Measurements from ENCODE around the gene RCOR1.
"Not testable (repeated sequence)": the region's sequence is repeated elsewhere in the genome, so short reads cannot be mapped to it uniquely, and the experiment has no call there.

The RCOR1 gene

DNA sequence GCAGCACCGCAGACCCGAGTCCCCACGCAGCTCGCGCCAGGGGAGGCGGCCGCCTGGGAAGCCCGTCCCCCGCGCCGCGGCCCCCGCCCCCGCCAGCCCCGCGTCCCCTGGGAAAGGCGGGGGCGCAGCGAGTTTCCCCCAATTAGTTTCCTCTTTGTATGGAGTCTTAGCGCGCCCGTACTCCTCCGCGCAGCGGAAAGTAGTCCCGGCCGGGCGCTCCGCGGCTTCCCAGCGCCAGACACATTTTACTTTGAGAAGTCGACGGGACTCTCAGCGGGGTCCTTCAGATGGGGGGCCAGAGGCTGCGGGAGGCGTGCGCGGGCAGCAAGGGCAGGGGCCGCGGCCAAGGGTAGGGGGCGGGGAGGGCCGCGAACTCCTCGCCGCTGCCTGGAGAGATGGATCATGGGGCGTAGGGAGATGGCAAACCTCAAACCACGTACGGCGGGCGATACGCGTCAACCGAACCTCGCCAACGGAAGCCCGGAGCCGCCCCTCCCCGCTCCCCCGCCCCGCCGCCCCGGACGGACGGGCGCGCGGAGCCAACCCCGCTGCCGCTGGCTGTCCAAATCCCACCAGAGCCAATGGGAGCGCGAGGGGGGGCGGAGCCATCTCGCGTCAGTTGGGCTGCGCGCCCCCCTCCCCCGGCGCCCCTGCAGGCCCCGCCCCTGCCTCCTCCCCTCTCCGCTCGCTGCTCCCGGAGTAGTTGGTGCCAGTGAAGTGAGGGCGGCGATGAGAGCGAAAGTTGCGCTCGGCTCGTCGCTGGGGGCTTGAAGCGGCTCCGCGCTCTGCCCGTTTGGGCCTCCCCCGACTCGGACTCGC, at the start of gene RCOR1:
TSS of gene RCOR1 (plus strand) at position 706 of the 819 bp plus-strand sequence. CDS start 238 bp downstream, outside the sequence.
- DNase-seq: peak; percentile 84

DNA sequence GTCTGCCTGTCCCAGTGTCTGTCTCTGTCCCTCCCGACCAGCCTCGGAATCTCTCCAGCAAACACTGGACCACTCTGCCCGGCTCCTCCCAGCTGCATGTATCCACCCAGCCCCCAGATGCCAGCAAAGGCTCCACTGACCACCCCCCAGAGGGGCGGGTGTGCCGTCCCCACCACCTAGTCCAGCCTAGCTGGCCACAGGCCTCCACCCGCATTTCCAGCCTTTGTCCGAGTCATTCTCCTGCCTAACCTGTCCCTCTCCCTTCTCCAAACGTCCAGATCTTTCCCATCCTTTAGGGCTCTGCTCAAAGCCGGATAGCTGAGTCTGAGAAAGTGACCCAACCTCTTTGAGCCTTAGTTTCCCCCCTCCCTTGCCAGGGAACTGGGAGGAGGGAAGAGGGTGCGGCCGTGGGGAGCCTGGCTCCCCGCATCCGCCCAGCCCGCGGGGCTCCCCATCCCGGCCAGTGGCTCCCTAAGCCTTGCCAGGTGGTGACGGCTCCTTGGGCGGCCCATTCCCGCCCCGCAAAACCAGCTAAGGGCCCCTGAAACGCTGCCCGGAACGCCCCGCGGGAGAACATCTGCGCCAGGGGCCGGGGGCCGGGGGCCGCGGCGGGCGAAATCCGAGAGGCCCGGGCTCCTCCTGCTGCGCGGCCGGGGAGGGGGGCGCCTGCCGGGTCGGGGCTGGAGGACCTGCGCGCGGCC, 48.3 kb upstream of the RCOR1 start:
- no peak for DNase-seq

DNA sequence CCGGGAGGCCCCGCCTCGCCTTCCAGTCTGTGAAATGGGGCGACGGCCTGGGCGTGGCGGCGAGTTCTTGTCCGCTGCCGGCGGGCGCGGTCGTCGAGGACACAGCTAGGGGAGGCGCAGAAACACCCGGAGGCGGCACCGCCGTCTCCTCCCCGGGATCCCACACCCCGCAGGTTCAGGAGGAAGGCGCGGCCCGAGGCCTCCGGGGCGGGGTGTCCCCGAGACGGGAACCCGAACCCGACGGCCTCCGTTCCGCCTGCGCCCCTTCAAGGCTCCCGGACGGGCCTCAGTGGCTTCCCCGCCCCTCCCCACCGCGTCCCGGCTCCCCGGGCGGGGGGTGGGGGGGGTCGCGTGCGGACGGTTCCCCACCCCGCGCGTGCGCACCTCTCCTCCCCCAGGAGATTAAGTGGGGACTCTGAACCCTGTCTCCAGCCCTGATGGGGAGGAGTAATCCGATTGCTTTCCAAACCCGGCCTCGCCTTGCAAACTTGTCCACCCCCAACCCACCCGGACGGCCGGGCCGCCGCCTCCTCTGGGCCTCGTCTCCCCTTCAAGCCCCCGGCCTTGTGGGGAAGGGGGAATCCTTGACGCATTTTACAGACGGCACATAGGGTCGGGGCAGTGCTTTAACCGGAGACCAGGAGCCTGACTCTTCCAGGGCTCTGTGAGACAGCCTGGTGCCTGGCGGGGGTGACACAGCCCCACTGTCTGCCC, 47.5 kb upstream of the RCOR1 start:
- no peak for DNase-seq

DNA sequence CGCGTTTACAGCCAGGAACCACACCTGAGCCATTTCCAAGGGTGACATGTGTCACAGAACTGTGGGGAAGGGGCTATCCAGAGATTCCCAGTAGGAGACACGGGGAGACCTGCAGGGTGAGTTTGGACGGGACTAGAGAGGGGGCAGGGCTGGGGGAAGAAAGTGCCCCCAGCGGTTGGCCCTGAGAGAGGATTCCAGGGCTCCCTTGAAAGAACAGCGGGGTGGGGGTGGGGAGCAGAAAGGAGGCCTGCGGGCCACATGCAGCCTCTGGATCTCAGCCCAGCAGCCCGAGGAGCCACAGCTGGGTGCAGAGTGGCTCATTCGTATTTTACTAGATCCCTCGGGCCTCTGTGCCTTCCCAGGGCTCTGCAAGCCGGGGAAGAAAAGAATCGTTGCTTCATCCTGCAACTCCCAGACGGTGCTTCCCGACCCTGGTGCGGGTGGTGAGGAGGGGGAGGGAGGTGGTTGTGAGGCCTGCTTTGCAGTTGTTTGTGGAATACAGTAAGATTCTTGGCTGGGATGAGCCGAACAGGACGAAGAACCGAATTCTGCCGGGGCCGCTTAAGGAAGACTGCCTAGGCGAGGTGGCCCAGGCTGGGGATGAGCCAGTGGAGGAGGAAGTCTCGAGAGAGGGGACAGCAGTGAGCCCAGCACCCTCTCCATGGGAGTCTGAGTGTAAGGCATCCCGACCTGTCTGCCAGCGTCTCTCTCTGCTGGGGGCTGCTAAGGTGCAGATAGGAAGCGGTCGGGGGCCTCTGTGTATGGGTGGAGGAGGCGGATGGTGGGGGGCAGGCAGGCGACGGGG, 46.8 kb upstream of the RCOR1 start:
- no peak for DNase-seq

DNA sequence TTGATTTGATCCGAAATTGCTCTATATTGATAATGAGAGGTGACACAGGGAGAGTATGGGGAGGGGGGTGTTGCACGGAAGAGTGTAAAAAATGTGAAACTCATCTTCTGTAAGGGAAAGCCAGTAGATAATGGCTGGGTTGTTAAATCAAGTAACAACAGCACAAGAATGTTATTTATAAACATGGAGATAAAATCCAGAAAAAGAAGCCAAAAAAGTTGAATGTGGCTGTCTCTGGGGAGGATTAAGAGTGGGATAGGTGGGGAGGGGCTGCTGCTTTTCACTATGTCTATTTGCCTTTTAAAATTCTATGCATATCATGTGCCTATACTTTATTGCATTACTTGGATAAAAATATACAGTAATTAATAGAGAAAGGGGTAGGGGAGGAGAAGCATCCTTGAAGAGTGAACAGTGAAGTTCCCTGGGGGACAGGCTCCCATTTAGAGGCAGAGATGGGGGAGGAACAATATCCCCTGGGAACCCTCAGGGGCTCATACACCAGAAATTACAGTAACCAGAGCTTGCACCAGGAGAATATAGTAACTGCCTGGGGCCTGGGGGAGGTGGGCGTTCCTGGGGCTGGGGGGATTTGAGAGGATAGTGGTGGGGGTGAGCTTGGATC, 43.7 kb upstream of the RCOR1 start:
- DNase-seq: no peak

DNA sequence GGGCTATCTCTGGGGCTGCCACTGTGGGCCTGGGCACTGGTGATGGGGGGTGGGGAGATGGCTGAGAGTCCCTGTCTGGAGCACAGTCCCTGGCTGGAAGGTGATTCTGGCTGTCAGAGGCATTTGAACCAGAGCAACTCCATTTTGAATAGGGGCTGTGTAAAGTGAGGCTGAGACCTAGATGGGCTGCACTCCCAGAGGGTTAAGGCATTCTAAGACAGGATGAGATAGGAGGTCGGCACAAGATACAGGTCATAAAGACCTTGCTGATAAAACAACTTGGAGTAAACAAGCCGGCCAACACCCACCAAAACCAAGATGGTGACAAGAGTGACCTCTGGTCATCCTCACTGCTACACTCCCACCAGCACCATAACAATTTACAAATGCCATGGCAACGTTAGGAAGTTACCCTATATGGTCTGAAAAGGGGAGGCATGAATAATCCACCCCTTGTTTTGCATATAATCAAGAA, 41.5 kb upstream of the RCOR1 start:
- DNase-seq: not testable (repeated sequence)

DNA sequence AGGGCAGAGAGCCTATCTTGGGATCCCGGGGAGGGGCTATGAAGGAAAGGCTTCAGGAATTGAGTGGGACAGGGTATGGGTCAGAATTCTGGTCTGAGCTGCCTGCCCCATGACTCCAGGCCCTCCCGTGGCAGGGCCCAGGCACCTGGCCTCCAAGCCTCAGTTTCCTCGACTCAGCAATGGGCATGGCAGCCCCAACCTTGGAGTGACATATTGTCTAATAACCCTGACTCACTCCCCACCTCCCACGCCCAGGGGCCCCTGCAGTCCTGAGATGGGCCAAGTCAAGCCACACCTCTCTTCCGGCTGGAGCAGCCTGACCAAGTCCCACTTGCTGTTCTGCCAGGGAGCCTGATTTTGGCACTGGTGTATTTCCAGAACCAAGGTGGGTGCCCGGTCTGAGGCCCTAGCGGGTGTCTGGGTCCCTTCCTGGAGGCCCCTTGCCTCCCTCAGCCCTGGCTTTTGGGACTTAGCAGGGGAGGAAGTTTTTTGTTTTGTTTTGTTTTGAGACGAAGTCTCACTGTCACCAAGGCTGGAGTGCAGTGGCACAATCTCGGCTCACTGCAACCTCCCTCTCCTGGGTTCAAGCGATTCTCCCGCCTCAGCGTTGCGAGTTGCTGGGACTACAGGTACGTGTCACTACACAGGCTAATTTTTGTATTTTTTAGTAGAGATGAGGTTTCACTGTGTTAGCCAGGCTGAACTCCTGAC, 40.3 kb upstream of the RCOR1 start:
- DNase-seq: no peak

DNA sequence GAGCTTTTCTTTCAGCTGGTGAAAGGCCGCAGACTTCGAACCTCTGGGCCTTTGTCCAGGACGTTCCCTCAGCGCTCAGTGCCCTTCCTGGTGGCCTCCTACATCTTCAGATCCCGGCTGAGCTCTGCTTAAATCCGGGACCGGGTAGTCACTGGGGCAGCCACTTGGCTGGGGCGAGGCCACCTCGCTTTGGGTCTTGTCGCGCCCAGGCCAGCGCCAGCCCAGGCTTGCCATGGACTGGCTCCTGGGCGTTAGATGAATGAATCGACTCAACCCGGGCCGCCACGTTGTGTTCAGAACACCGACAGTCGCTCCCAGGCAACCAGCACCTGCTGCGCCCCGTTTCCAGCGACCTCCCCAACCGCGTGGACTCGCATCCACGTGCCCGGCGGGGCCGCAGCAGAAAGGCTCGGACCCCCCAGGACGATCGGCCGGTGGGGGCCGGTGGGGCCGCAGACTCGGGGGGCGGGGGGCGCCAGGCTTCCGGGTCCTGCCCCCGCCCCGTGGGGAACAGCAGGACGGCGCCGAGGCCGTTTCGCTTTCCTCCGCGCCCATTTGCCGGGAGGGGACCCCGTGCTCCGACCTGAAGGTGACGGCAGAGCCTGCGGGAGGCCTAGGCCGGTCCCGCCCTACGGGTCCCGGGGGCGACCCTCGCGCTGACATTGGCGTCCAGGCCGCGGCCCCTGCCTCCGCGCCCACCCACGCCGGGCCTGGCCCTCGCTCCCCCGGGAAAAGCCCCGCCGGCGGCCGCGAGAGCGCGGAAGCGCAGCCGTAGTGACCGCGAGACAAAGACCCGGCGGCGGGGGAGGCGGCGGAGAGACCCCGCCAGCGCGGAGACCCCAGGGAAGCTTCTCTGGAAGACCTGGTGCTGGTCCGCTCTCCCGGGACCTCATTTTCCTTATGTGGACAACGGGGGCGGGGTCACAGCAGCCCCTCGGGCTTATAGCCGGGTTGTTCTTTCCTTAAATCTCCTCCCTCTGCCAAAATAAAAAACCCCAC, 37.3 kb upstream of the RCOR1 start:
- DNase-seq: no peak

DNA sequence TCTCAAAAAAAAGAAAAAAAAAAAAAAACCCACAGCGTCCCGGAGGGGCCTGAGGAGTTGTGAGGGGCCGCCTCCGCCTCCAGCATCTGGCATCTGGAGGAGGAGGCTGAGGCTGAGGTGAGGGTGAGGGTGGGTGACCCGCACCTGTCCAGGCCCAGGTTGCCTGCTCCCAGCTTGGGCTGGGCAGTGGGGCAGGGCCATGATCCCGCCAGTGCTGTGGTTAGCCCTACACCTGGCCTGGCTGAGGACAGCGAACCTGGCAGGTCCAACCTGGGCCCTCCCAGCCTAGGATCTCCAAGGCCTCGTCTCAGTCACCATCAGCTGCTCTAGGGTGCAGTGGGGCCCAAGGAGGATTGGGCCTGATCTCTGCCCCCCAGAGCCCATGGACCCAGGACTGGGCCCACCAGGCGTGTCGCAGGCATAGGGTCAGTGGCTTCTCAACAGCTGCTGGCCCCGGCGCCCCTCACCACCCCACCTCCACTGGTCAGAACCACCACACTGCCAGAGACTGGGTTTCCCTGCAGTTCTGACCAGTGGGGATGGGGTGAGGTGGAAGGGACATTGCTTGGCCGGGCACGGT, 36.3 kb upstream of the RCOR1 start:
- no peak for DNase-seq

DNA sequence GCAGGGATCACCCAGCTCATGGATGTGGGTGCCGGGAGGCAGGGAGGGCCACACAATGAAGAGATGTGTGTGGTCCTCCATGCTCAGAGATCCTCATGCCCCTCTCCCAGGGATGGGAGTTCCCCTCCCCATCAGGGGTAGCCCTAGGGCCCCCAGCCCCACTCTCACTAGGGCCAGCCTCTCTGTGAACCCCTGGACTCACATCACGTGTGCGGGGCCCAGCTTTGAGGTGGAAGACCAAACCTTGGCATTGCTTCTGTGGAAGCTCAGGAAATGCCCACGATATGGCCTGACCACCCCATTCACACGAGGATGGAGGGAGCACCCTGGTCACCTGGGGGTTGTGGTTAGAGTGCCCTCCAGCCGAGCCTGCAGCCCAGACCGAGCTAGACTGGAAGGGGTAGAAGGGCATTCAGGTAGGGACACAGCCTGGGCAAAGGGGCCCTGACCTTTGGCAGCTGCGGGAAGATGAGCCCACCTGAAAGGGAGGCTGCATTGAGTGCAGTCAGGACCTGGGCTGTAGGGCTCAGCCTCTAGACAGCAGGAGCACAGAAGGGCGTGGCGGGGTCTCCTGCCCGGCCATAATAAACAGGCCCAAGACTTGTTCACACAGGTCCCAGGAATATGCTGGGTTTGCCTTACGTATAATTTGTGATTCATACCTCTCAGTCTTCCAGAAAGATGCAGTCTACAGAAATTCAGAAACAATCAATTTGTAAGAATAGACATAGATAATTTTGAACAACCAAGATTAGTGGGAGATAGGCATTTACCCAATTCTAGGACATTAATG, 34.8 kb upstream of the RCOR1 start:
- DNase-seq: no peak

DNA sequence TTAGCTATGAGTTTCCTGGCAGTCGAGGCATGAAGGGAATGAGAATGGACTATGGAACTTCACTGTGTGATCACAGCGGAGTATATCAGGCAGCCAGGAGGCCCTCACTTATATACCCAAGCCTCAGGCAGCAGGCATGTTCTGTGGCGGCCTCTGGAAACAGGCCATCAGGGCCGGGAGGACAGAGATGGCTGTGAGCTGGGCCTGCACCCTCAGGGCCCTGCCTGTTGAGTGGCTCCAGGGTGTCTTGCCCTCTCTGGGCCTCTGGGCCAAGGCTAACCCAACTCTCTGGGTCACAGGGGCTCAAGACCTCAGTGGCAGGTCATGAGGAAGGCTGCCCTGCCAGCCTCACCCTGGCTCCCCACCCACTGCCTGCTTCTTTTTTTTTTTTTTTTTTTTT, 33.9 kb upstream of the RCOR1 start:
- no peak for DNase-seq

DNA sequence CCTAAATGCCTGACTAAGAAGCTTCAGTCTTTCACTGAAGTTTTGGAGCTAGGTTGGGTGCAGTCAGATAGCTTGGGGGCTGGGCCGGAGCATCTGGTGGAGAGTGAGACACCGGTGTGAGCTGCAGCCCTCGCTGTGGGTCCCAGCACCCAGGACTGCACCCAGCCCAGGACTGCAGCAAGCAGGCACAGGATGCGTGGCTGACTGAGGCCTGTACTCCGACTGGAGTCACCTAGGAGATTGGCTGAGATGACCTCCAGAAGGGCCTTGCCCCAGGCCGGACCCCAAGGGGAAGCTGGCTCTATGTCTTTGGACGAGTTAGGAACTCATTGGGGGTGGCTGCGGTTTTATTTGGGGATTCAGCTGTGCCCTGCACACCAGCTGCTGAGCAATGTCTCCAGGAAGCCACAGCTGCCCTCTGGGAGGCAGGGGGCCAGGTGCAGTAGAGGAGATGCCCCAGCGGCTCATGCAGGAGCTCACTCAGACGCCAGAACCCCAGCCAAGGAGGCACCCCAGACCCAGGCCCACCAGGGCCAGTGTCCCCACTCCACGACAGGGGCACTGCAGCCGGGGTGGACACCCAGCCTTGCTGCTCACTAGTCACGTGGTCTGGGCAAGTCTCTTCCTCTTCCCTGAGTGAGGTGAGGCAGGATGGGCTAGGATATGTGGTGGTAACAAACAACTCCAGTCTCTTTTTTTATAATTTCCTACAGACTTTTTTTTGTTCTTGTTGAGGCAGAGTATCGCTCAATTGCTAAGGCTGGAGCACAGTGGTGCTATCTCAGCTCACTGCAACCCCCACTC, 31.8 kb upstream of the RCOR1 start:
- DNase-seq: no peak

DNA sequence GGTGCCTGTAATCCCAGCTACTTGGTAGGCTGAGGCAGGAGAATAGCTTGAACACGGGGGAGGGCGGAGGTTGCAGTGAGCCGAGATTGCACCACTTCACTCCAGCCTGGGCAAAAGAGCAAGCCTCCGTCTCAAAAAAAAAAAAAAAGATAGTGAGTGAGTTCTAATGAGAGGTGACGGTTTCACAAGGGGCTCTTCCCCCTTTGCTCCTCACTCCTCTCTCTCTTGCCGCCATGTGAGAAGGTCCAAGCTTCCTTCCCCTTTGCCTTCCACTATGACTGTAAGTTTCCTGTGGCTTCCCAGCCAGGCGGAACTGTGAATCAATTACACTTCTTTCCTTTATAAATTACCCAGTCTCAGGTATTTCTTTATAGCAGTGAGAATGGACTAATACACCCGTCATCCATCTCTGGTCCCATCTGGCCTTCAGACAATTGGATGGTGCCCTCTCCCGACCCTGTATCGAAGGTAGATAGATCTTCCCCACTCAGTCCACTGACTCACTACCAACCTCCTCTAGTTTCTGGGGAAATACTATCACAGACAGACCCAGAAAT, 27.0 kb upstream of the RCOR1 start:
- no peak for DNase-seq

DNA sequence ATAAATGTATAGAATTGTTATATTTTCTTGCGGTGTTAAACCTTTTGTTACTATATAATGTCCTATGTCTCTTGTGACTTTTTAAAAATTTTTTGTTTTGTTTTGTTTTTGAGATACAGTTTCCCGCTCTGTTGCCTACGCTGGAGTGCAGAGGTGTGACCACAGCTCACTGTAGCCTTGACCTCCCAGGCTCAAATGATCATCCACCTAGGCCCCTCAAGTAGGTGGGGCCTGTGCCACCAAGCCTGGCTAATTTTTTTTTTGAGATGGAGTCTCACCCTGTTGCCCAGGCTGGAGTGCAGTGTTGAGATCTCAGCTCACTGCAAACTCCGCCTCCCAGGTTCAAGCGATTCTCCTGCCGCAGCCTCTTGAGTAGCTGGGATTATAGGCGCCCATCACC, 26.5 kb upstream of the RCOR1 start:
- DNase-seq: no peak

DNA sequence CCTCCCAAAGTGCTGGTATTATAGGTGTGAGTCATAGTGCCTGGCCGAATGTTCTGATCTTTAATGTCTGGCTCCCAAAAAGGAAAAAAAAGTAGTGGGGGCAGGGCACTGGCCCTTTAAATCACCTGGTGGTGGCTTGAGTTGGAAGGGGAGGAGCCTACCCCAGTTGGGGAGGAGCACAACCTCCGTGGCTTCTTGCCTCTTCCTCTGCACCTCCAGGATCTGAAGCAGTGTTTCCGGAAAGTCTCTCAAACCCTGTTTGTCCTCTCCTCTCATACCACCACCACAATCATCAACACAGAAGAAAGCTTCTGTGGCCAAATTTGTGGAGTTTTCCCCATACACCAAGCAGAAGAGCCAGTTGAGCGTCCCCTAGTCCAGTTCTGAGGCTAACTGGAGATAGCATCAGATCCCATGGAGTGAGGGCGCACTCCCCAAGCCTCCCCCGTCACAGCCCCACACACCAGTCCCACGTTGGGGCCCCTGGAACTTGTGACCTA, 24.3 kb upstream of the RCOR1 start:
- no peak for DNase-seq

DNA sequence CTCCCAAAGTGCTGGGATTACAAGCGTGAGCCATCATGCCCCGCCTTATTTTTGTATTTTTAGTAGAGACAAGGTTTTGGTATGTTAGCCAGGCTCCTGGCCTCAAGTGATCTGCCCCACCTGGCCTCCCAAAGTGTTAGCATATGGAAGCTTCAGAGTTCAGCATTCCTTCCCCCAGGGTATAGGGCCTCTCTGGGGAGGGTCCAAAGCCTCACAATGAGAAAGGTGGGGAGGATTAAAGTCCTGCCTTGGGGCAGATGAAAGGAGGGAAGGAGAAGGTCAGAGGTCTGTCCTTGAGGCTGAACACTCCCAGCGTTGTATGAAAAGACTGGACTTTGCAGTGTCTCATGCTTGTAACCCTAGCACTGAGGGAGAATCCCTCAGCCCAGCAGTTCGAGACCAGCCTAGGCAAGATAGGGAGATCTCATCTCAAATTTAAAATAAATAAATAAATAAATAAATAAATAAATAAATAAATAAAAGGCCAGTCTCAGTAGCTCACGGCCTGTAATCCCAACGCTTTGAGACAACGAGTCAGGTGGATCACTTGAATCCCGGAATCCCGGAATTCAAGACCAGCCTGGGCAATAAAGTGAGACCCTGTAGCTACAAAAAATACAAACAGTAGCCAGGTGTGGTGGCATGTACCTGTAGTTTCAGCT, 22.0 kb upstream of the RCOR1 start:
- no peak for DNase-seq

DNA sequence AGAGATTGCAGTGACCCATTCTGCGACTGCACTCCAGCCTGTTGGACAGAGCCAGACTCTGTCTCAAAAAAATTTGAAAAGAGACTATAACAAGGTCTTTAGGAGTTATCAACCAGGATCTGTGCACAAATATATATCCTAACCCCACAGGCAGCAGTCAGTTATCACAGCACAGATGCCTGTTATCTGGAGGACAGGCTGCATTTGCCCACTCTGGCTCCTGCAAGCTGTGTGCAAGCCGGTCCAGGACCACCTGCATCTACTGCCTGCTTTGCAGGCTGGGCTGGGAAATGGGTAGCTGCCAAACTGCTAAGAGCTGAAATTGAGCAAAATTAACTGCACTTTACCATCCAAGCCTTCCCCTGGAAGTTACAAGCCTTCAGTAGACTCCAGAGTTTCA, 21.4 kb upstream of the RCOR1 start:
- no peak for DNase-seq
